Left lobe of liver (tissue), 2 donors: ENCODE measurements around the gene ABHD14A. TPM values are rescaled to one million over a fixed set of nuclear protein-coding genes. Genes with fewer than 3 reads are reported as not detected.
"Not testable (repeated sequence)": the region's sequence is repeated elsewhere in the genome, so short reads cannot be mapped to it uniquely, and the experiment has no call there.

Experiments
- ATAC-seq: fragments of 200-7000 bp; cut with Tn5 transposase; one replicate; pipeline ENCODE4 v1.9.1; 2020; ENCODE audit warnings: mild to moderate bottlenecking, moderate library complexity
- DNase-seq: peaks from one replicate; pipeline ENCODE4 v3.0.0-alpha.2; 2020; ENCODE audit warnings: low spot score
- total RNA-seq: library from RNA; stranded (reverse); gene quantifications from one replicate; pipeline ENCODE4 v1.2.1, GENCODE V29; 2021
- donor health status: DM: no; HTN: no; CAD: no; lungs with moderate emphysema.
- donor health status: DM: no; HTN: yes; CAD: no.

Gene ABHD14A
- total RNA-seq: 13.8 TPM

DNA sequence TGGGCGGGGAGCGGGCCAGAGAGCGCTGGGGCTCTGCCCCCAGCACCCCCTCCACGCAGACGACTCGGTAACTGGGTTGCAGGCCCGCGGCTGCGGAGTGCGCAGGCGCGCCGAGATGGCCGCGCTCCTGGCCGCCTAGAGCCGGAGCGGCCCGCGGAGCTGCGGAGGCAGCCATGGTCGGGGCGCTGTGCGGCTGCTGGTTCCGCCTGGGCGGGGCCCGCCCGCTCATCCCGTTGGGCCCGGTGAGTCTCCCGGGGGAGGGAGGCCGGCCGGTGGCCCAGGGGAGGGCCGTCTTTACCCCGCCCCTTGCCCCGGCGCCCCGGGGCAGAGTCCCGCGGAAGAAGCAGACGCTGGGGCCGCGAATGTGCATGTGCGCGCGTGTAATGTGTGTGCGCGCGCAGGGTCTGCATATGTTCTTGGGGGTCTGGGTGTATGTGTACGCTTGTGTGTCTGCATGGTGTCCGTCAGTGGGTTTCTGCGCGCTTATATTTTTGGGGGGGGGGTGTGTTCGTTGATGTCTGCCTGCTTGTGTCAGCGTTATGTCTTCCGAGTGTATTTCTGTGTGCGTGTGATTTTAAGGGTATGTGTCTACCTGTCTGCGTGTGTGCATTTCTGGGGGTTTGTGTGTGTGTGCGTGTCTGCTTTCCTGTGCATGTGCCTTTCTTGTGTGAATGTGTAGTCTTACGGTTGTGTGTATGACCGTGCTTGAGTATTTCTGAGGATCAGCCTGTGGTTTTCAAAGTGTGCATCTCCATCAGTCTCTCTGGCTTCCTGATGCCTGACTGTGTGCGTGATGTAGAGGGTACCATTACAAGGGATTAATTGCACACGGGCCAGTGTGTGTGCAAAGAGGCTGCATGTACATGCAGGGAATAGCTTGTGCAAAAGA is at the start of gene ABHD14A:
TSS of gene ABHD14A (plus strand) at position 102 of the 889 bp plus-strand sequence. CDS start at position 174, 72 bp downstream.
- ATAC-seq (peak; percentile 77), DNase-seq (peak; percentile 93)

- DNase-seq (no peak), ATAC-seq (no peak)
Observed at GRCh38 chr3:51927061-51927977, 47.5 kb upstream of the ABHD14A start.

DNA sequence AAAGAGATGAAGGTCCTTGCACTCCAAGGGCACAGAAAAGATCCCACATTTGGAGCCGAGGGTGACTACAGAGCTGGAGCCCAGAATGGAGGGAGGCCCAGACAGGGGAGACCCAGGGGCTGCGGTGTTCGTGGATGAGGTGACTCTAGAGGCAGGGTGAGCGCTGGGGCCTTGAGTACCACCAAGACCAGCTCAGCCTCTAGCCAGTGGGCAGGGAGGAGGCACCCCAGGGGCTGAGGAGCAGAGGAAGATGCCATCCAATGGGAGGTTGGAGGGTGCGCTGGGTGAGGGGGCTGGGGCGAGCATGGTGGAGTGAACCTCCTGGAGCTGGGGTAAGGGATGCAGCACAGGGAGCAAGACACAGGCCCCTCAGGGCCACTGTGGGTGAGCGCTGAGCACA is 46.4 kb upstream of the ABHD14A start:
- ATAC-seq (no peak), DNase-seq (no peak)

DNA sequence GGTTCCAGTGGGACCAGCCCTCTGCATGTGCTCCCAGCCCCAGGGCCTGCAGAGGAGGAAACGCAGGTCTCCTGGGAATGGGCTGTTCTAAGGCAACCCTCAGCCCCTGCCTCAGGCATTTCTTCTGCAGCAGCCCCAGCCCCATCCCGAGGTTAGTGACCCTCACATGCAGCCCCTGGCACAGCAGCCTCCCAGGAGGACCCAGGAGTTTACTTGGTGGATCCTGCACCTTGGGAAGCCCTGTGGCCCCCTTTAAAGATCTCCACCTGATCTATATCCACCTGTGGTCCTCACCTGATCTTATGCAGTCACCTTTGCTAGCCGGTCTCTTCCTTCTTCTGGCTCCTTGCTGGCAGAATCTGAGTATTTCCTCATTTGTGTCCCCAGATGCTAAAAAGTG is 45.9 kb upstream of the ABHD14A start:
- not testable (repeated sequence) for ATAC-seq, DNase-seq

DNA sequence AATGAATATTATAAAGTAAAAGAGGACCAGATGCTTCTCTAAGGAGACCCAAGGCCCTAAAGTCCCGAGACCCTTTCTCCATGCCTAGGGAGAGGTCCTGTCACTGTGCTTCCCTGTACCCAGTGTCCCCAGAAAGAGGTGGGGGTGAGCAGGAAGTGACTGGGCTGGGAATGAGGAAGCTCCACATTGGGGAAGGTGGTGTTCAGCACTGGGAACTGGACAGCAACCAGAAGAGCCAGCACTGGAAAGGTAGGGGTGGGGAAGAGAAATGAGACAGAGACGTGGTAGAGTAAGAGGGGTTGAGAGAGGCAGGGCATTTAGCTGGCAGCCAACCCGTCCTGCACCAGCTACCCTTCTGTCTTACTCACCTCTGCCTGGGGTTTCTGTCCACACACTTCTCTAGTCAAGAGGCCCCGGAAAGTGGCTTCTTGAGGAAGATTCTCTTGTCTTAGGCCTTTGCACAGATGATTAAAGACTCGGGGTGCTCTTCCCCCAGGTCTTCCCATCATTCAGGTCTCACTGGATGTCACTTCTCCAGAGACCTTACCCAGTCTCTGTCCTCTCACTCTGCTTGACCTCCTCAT is 45.4 kb upstream of the ABHD14A start:
- DNase-seq (no peak), ATAC-seq (peak; percentile 41)

DNA sequence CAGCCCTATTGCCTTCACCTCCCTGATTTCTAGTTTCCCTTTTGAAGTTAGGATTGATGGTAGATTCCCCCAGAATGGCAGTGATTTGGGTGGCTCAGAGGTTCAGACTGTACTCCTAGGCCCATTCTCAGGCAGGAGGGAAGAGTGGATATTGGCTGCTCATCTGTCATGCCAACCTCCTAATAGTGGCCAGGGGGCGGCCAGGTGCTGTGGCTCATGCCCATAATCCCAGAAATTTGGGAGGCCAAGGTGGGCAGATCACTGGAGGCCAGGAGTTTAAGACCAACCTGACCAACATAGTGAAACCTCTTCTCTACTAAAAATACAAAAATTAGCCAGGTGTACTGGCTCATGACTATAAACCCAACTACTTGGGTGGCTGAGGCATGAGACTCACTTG is 44.4 kb upstream of the ABHD14A start:
- DNase-seq (no peak), ATAC-seq (no peak)

DNA sequence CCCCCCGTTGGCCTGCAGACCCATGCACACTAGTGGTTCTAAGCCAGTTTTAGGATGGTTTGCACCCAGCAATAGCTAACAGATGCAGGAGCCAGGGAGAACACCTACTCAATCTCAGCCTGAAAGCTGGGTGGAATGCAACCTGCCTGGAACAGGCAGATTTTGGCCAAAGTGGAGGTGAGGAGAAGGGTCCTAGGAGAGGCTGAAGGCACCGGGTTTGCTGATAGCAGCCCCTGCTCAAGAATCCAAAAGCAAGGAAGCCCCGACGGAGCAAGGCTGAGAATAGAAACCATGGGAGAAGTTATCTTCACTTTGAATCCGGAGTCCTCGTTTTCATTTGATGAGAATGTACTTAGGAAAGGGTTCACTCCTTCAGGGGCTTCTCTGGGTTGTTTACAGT is 43.1 kb upstream of the ABHD14A start:
- no peak for ATAC-seq
- no peak for DNase-seq

DNA sequence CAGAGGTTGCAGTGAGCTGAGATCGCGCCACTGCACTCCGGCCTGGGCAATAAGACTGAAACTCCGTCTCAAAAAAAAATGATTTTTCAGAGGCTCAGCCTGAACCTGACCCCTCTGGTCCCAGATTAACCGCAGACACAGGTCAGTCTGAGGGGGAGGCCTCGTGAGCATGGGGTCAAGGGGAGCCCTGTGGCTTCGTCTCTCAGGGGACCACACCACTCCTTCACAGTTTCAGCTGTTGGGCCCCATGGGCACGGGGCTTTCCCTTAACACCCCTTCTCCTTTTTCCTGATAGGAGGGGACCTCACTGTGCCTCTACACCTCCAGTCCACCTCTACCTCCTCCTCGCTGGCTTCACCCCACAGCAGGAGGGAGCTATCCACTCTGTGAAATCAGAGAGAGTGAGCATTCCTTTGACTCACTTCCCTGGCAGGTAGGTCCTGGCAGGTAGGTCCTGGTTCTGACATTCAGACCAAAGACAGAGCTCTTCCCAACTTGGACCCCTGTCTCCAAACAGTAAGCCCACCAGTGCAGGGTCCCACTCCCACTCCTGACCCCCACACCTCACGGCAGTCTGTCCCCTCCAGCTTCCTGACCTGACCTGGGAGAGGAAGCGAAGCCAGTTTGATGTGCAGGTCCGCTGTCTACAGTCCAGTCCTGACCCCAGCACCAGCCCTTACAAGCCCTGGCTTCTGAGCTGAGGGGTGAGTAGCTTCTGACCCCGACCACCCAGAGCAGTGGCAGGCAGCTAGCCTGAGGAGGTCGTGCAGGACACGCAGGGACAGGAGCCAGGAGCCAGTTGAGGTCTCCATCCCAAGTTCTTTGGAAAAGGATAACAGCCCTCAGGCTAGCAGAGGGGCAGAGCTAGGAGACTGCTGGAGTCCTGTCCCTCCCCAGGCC is 42.1 kb upstream of the ABHD14A start:
- no peak for ATAC-seq
- DNase-seq: no peak

- DNase-seq (no peak), ATAC-seq (no peak)
Observed at GRCh38 chr3:51933471-51934138, 41.3 kb upstream of the ABHD14A start.

- no peak for ATAC-seq
Observed at GRCh38 chr3:51934139-51934850, 40.6 kb upstream of the ABHD14A start.

DNA sequence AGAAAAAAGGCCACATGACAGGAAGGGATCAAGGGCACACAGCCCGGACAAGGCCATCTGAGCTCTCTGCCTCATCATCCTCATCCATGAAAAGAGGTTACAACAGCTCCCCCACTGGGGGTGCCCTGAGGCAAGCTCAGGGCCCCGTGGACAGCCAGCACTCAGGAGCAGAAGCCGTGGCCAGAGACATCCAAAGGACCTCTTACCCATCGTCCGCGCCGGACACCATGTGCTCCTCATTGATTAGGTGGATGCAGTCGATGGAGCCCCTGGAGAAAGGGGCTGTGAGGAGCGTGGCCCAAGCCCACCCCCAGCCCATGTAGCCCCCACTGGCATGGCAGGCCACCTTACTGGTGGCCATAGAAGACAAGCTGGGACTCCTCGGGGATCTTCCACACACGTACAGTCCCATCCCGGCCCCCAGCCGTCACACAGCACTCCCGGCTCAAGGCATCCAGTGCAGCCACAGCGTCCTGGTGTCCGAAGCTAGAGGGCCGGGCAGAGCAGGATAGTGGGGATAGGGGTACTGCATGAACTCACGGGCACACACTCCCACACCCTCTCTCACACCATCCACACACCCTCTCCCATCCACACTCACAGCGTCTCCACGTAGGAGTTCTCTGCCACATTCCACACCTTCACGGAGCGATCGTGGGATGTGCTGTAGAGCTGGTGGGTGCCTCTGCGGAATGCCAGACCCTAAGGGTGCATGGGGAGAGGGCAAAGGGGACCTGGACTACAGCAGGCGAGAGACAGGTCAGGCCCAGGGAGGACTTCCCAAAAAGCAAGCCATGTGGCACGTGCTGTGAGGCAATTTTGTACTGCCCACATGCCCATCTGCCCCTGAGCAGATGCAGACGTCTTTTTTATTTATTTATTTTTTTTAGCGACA is 39.6 kb upstream of the ABHD14A start:
- DNase-seq (no peak), ATAC-seq (peak; percentile 15)

More at GRCh38 chr3:51934139-51934850, 40.6 kb upstream of the ABHD14A start:
- DNase-seq: no peak

DNA sequence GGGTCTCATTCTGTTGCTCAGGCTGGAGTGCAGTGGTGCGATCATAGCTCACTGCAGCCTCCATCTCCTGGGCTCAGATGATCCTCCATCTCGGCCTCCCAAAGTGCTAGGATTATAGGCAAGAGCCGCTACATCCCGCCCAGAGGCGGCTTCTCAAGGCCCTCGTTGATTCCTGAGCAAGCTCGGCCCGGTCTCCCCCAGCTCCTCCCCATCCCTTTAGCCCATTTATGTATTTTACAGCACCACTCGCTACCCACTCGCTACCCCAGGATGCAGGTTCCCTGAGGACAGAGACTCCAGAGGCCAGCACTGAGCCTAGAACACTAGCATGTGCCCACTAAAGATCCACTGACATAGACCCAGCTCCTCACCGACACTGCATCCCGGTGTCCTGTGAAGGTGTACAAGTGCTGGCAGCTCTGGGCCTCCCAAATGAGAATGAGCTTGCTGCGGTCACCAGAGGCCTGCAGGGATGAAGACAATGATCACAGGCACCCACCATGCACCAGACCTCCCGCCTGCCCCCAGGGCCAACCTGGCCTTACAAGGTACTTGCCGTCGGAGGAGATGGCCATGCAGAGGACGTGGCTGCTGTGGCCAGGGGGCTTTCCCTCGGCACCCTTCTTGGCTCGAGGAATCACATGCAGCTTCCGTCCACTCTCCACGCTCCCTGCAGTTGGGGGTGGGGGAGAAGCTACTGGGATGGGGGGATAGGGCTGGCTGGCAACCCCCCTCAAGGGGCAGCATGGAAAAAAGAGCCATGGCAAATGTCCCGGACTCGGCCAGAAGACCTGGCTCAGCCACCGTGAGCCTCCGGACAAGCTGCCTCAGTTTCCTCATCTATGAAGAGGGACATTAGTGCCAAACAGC is 38.7 kb upstream of the ABHD14A start:
- ATAC-seq (no peak), DNase-seq (no peak)

DNA sequence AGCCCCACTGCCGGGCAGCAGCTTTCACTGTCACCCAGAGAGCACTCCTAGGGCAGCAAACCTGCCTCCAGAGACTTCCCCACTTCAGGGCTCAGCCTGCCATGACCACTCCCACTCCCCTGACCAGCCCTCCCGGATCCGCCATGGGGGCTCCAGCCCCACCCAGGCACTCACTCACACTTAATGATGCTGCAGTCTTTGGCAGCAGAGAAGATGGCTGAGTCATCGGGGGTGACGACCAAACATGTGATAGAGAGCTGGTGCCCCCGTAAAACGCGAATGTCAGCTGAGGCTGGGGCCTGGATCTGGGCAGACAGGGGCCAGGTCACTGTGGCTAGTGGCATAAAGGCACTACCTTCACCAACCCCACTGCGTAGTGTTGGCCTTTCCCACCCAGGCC is 37.9 kb upstream of the ABHD14A start:
- DNase-seq (no peak), ATAC-seq (no peak)

DNA sequence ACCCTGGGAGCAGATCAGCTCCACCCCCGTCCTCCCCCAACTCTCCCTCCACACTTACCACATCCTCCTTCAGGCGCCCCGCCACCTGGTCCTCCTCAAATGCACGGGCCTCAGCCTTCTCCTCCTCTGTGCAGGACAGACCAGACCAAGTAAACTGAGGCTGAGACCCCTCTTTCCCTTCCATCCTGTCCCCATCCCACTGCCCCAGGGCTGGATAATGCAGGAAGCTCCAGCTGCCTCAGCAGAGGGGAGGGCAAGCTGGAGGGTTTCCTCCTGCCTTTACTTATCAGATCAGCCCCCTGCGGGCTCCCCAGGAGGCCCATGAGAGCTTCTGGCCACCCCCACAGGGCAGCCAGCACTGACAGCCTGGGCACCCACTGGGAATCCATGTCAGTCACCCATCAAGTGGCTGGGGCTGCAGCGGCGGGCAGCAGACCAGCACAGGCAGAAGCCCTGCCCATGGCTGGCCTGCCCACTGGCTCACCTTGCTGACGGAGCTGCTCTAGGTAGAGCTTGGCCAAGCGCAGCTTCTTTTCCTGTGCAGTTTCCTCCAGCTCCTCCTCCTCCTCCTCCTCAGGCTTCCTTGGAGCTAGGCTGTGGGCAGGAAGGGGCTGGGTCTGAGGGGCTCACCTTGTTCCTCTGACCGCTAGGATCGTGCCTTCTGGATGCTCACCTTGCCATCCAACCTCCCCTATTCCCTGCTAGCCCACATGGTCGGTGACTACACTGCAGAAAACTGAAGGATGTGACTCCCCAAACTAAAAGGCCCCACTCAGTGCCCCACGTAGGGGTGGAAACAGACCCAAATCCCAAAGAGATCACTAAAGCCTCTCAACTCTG is 37.0 kb upstream of the ABHD14A start:
- ATAC-seq (no peak), DNase-seq (no peak)

- no peak for DNase-seq
Observed at GRCh38 chr3:51938780-51939425, 36.0 kb upstream of the ABHD14A start.

More at GRCh38 chr3:51938780-51939425, 36.0 kb upstream of the ABHD14A start:
- ATAC-seq: no peak
